ENCODE data around the gene DNAL1.

DNAL1 gene

DNA sequence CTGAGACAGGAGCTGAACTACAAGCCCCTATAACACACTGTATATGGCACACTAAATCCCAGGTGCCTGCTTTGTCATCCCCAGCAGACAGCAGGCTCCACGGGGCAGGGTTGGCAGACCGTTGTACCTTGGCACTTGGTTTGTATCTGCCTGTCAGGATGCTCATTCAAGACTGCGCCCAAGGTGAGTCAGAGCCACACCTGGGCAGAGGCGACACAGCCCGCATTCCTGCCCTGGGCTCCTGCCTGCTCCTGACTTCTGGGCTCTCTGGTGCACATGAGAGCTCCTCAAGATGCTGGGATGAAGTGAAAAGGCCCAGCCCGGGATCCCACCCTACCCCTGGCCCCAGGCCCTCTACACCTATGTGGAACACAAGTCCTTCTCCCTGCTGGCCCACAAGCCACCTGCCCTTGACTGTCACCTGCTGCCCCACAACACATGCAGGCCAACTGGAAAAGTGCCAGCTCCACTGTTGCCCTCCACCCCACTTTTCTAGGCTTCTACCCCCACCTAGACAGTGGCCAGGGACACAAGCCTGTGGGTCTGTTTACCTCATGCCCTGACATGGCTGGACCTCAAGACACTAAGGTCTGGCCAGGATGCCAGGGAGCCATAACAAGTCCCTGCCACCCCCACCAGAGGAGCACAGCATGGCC is 100.2 kb downstream of the DNAL1 start:
- DNase-seq (ENCODE audit: low spot score) = no peak

DNA sequence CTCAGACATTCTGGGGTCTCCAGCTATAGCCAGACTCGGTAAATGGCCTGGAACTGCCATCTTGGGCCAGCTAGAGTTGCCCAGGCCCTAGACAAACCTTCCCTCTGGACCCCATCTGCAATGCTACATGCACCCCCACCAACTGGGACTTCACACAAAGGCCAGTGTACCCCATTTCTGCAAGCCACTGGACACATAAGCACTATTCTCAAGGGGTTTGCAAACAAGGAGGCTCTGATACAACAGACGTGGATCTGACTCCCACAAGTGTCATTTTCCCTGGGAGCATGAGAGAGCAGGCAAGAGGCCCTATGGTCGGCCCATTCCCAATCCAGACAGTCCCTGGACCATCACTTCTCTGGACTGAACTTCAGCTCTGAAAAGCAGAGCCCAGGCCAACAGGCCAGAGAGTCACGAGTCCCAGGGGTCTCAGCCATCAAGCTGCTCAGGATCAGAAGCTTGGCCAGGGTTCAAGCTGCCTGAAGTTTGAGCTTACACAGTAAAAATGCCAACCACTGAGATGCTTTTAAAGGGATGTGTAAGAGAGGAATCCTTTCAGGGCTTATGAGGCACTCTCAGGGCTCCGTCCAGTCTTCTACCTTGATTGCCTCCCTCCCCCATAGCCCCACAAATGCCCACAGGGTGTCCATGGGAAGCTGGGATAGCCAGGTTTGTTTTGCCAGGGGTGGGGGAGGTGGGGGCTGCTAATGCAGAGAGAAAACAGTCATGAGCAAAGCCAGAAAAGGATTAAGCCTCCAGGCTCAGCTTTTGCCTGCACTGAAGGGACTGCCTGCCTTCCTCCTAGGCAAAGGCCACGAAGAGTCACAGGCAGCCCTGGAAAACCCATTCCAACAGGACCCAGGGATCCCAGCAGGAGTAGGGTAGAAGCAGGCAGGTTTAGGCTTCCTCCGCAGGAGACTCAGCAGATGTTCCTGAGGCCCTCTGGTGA is 101.1 kb downstream of the DNAL1 start:
- no peak for DNase-seq (ENCODE audit: low spot score)

DNA sequence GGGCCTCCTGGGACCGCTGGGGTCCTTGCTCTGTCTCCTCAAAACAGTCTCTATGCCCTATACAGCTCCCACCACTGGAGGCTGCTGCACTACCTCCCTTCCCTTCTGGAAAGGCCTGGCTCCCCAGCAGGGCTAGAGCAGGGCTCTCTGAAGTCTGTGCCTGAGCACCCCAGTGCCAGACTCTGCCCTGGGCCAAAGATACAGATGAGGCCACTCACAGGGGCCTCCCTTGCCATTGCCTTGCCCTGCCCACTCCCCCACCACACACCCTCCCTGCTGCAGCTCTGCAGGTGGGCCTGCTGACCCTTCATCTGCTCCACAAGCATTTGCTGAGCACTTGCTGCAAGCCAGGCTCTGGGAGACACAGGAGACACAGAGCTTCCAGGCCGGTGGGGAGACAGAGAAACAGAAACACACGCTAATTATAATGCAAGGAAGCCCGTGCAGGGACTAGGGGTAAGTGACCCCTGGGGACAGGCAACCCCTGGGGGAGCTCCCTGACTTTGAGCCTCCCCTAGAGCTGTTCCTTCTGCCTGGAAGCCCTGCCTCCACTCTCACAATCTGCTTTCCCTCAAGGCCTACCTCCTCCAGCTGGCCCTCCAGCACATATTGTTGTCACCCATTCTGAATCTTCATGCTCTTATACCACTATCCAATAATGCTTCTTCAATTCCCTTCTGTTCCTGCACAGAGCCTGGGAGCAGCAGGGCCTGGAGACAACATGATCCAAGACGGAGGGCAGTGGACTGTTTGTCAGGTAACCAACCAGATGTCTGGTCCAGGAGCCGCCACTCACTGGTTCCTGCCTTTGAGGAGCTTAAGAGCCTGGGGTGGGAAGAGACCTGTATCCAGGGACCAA is 102.0 kb downstream of the DNAL1 start:
- peak; percentile 54 for DNase-seq (ENCODE audit: low spot score)

DNA sequence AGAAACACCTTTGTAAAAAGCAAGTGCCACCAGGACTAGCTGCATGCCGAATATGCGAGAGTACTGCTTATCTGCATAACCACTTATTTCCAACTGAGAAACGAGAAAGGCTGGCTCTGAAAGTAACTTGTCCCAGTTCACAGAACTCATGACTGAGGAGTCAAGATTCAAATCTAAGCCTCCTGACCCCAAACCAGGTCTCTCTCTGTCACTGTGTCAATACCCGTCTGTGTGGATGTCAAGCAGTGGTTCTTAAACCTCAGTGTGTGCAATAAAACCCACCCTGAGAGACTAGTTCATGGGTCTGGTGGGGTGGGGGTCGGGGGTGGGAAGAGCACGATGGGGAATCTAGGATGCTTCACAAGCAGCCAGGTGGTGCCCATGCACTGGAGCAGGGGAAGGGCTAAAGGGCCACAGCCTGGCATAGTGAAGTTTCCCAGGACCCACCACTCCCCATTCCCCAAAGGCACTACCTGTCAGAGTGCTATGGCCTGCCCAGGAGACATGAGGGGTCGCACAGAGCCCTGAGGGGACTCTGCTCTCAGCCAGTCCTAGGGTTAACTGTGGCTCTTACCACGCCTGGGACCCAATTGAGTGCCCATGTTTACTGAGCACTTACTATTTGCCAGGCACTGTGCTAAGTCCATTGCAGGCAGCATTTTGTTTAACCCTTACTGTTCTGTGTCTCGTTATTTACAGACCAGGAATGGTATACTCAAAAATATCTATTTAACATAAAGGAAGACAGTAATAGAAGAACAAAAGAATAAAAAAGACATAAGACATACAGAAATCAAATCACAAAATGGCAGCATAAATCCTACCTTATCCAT is 102.8 kb downstream of the DNAL1 start:
- DNase-seq (ENCODE audit: low spot score) = no peak

DNA sequence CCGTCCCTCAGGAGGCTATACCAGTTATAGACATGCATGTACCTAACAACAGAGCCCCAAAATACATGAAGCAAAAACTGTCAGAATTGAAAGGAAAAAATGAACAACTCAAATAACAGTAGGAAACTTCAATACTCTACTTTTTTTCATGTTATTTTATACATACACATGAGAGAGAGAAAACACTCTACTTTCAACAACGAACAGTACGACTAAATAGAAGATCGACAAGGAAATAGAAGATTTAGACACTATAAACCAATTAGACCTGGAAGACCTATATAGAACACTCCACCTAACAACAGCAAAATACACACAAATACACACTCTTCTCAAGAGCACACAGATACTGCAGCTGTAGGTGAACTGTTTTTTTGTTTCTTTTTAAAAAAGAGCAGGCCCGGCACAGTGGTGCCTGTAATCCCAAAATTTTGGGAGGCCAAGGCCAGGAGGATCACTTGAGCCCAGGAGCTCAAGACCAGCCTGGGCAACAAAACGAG is 104.1 kb downstream of the DNAL1 start:
- no peak for DNase-seq (ENCODE audit: low spot score)

- no peak for DNase-seq (ENCODE audit: low spot score)
Observed at GRCh38 chr14:73749706-73750530, 105.1 kb downstream of the DNAL1 start.

- DNase-seq (ENCODE audit: low spot score) = no peak
Observed at GRCh38 chr14:73750531-73750901, 105.7 kb downstream of the DNAL1 start.

DNA sequence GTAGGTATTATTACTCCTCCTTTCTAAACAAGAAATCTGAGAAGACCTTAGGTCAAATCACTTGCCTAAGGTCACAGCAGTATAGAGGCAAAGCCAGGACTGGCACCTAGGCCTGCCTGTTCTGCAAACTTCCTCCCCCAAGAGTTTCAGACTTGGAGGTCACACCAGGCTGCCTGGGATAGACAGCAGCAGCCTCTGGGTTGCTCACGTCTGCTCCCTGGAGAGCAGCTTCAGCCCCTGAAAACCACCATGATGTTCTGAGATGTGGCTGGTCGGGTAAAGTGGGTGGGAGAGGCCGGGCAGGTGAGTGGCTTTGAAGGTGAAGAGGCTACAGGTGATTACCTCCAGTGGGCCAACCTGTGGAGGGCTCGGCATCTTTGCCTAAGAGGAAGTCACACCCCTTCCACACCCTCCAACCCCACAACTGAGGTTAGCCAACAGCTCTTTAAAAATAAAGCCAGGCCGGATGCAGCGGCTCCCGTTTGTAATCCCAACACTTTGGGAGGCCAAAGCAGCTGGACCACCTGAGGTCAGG is 106.4 kb downstream of the DNAL1 start:
- DNase-seq (ENCODE audit: low spot score) = no peak

DNA sequence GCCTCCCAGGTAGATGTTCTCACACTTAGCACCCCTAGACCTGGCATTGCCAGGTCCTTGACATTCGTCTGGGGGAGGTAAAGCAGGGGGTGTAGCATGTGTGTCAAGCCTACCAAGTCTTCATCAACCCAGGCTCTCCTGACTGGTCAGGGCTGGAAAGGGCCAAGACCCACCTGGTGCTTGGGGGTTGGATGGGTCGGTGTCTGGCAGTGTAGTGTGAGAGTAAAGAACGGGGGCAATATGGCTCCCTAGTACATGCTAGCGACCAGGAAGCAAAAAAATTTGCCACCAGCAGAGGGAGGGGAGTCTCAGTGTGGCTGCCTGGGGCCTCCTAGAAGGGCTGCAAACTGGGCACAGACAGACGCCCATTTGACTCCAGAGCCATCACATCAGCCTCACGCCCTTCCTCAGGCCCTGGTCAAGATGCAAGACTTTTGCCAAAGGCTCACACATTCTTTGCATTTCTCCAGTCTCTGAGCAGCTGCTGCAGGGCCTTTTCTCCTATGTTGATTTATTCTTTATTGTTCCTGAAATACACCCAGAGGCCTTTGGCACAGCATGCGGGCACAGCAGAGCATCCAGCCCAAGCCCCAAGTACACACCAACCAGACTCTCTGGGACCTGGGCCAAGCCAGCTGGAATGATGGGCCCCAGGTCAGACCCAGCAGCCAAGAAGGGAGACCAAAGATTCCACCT is 107.7 kb downstream of the DNAL1 start:
- DNase-seq (ENCODE audit: low spot score) = peak; percentile 47
